ENCODE data around the gene DRG2.

DRG2 gene

DNA sequence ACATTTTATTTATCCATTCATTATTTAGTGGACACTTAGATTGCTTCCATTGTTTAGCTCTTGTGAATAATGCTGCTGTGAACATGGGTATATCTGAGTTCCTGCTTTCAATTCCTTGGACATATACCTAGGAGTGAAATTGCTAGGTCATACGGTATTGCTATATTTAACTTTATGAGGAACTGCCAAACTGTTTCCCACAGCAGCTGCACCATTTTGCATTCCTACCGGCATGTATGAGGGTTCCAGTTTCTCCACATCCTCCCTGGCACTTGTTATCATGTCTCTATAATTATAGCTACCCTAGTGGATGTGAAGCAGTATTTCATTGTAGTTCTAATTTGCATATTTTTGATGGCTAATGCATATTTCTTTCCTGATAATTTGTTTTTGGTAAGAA is 23.7 kb upstream of the DRG2 start:
- TF ChIP-seq ZNF707 (tag by site-specific recombination; IDR thresholded peaks at IDR 0.05) (no peak), ZNF157 (tag by site-specific recombination; IDR thresholded peaks at IDR 0.05) (no peak), ZNF610 (tag by site-specific recombination; IDR thresholded peaks at IDR 0.05; ENCODE audit: borderline replicate concordance) (no peak), ZNF514 (tag by site-specific recombination; IDR thresholded peaks at IDR 0.05) (no peak), ZNF664 (tag by site-specific recombination; IDR thresholded peaks at IDR 0.05) (no peak), KLF10 (tag by site-specific recombination; IDR thresholded peaks at IDR 0.05) (no peak), MEIS1 (CRISPR knock-in tag; IDR thresholded peaks at IDR 0.05; ENCODE audit: borderline replicate concordance) (no peak), ZNF571 (tag by site-specific recombination; IDR thresholded peaks at IDR 0.05) (no peak), ZNF24 (tag by site-specific recombination; IDR thresholded peaks at IDR 0.05) (no peak)
- TF ChIP-seq, protein P1, sequence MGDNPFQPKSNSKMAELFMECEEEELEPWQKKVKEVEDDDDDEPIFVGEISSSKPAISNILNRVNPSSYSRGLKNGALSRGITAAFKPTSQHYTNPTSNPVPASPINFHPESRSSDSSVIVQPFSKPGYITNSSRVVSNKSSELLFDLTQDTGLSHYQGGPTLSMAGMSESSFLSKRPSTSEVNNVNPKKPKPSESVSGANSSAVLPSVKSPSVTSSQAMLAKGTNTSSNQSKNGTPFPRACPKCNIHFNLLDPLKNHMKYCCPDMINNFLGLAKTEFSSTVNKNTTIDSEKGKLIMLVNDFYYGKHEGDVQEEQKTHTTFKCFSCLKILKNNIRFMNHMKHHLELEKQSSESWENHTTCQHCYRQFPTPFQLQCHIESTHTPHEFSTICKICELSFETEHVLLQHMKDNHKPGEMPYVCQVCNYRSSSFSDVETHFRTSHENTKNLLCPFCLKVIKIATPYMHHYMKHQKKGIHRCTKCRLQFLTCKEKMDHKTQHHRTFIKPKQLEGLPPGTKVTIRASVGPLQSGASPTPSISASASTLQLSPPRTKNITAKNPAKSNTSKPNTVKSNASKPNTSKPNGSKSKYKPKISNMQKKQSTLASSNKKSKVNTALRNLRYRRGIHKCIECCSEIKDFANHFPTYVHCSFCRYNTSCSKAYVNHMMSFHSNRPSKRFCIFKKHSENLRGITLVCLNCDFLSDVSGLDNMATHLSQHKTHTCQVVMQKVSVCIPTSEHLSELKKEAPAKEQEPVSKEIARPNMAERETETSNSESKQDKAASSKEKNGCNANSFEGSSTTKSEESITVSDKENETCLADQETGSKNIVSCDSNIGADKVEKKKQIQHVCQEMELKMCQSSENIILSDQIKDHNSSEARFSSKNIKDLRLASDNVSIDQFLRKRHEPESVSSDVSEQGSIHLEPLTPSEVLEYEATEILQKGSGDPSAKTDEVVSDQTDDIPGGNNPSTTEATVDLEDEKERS (tag by site-specific recombination; IDR thresholded peaks at IDR 0.05) = no peak
- TF ChIP-seq, protein P2, sequence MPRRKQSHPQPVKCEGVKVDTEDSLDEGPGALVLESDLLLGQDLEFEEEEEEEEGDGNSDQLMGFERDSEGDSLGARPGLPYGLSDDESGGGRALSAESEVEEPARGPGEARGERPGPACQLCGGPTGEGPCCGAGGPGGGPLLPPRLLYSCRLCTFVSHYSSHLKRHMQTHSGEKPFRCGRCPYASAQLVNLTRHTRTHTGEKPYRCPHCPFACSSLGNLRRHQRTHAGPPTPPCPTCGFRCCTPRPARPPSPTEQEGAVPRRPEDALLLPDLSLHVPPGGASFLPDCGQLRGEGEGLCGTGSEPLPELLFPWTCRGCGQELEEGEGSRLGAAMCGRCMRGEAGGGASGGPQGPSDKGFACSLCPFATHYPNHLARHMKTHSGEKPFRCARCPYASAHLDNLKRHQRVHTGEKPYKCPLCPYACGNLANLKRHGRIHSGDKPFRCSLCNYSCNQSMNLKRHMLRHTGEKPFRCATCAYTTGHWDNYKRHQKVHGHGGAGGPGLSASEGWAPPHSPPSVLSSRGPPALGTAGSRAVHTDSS (tag by site-specific recombination; IDR thresholded peaks at IDR 0.05) = no peak
- no peaks in the 10 kb centered on the region for H3K4me1 ChIP-seq (ENCODE audit: control insufficient read depth, insufficient read depth, low read length)
- no peak overlapping the region for H3K27ac ChIP-seq (ENCODE audit: extremely low read depth, low read depth, low read length)
- no peaks in the 10 kb centered on the region for H3K9me3 ChIP-seq (ENCODE audit: control insufficient read depth, insufficient read depth, low read depth, low read length)
- no peak overlapping the region for H3K4me3 ChIP-seq (ENCODE audit: low read depth, low read length)
- peaks cover 29 to 73% of the 10 kb centered on the region in 2 experiments for H3K36me3 ChIP-seq (ENCODE audit: control insufficient read depth in 2 of 2, insufficient read depth in 1 of 2, low read length in 2 of 2)
- ChIA-PET CTCF (no interaction called here), POLR2A (no interaction called here)

GRCh38 chr17:18065546-18065945 is 22.2 kb upstream of the DRG2 start:
- Histone ChIP-seq H3K4me3 (ENCODE audit: low read depth, low read length) (no peak overlapping the region), H3K36me3 (ENCODE audit: control insufficient read depth in 2 of 2, insufficient read depth in 1 of 2, low read length in 2 of 2) (peaks cover 21 to 65% of the 10 kb centered on the region in 2 experiments), H3K27ac (ENCODE audit: extremely low read depth, low read depth, low read length) (no peak overlapping the region), H3K9me3 (ENCODE audit: control insufficient read depth, insufficient read depth, low read depth, low read length) (no peaks in the 10 kb centered on the region), H3K4me1 (ENCODE audit: control insufficient read depth, insufficient read depth, low read length) (no peaks in the 10 kb centered on the region)
- CTCF ChIA-PET = interaction anchor here (0.6 to 0.7 kb wide), 2 partner anchors 24 to 252 kb away, joined by 3 read pairs; no protein-coding TSS in a partner anchor
- POLR2A ChIA-PET = interaction anchor here (0.6 kb wide), 2 partner anchors 288 to 819 kb away, joined by 3 read pairs; no protein-coding TSS in a partner anchor
- TF ChIP-seq, protein P3, sequence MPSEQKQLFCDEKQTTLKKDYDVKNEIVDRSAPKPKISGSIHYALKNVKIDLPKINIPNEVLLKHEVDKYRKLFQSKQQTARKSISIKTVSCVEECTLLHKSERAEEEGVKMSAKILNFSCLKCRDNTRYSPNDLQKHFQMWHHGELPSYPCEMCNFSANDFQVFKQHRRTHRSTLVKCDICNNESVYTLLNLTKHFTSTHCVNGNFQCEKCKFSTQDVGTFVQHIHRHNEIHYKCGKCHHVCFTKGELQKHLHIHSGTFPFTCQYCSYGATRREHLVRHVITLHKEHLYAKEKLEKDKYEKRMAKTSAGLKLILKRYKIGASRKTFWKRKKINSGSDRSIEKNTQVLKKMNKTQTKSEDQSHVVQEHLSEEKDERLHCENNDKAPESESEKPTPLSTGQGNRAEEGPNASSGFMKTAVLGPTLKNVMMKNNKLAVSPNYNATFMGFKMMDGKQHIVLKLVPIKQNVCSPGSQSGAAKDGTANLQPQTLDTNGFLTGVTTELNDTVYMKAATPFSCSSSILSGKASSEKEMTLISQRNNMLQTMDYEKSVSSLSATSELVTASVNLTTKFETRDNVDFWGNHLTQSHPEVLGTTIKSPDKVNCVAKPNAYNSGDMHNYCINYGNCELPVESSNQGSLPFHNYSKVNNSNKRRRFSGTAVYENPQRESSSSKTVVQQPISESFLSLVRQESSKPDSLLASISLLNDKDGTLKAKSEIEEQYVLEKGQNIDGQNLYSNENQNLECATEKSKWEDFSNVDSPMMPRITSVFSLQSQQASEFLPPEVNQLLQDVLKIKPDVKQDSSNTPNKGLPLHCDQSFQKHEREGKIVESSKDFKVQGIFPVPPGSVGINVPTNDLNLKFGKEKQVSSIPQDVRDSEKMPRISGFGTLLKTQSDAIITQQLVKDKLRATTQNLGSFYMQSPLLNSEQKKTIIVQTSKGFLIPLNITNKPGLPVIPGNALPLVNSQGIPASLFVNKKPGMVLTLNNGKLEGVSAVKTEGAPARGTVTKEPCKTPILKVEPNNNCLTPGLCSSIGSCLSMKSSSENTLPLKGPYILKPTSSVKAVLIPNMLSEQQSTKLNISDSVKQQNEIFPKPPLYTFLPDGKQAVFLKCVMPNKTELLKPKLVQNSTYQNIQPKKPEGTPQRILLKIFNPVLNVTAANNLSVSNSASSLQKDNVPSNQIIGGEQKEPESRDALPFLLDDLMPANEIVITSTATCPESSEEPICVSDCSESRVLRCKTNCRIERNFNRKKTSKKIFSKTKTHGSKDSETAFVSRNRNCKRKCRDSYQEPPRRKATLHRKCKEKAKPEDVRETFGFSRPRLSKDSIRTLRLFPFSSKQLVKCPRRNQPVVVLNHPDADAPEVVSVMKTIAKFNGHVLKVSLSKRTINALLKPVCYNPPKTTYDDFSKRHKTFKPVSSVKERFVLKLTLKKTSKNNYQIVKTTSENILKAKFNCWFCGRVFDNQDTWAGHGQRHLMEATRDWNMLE (tag by site-specific recombination; conservative IDR thresholded peaks at IDR 0.05; ENCODE audit: low read depth) = no peak
- no peak for TF ChIP-seq WT1 (tag by site-specific recombination; IDR thresholded peaks at IDR 0.05)
- TF ChIP-seq ZNF561 (tag by site-specific recombination; IDR thresholded peaks at IDR 0.05; ENCODE audit: borderline replicate concordance) = no peak
- no peak for TF ChIP-seq ZNF596 (tag by site-specific recombination; IDR thresholded peaks at IDR 0.05)
- no peak for TF ChIP-seq ZBTB1 (tag by site-specific recombination; IDR thresholded peaks at IDR 0.05)

Data from HEK293 (cell line).